OCI-LY7 (cell line): ENCODE measurements around the gene LRRC34.

Experiments used
- CTCF ChIP-seq: fragments of 200-600 bp; sonication (generic); conservative IDR thresholded peaks from 2 replicates; pipeline ENCODE4 v1.5.1; 2014; ENCODE audit warnings: mild to moderate bottlenecking, antibody characterized with exemption, low read length, moderate library complexity, mixed read lengths
- EZH2phosphoT487 ChIP-seq: fragments of 200-600 bp; sonication (generic); IDR thresholded peaks from 2 replicates; pipeline ENCODE4 v1.6.1; 2018; ENCODE audit warnings: low read depth, borderline replicate concordance, mild to moderate bottlenecking, mixed run types, antibody characterized with exemption, low read length, moderate library complexity, mixed read lengths

GRCh38 chr3:169838511-169839030 is 25.9 kb upstream of the LRRC34 start:
- no peak for TF ChIP-seq CTCF
- no peak for TF ChIP-seq EZH2phosphoT487
